COR-L47 (cell line): ENCODE results near the gene ERI3.
A peak's percentile ranks its signal among the peaks of the same experiment; 100 is the strongest.

ENCODE experiments used
- DNase-seq: peaks from one replicate; lab custom pipeline; 2025; lab: John Stamatoyannopoulos, UW

ERI3 gene

GRCh38 chr1:44235808-44236207 lies 119.2 kb downstream of the ERI3 start:
- DNase-seq = no peak

- DNase-seq = no peak
Observed at GRCh38 chr1:44233593-44233992, 121.5 kb downstream of the ERI3 start.

GRCh38 chr1:44230796-44231195 lies 124.3 kb downstream of the ERI3 start:
- DNase-seq = no peak

- DNase-seq = no peak
Observed at GRCh38 chr1:44229435-44230167, 125.5 kb downstream of the ERI3 start.

GRCh38 chr1:44228218-44228617 lies 126.8 kb downstream of the ERI3 start:
- DNase-seq = no peak

GRCh38 chr1:44227211-44227610 lies 127.8 kb downstream of the ERI3 start:
- no peak for DNase-seq

- no peak for DNase-seq
Observed at GRCh38 chr1:44225761-44226160, 129.3 kb downstream of the ERI3 start.

GRCh38 chr1:44223187-44223610 lies 131.9 kb downstream of the ERI3 start:
- no peak for DNase-seq

GRCh38 chr1:44222397-44223186 lies 132.5 kb downstream of the ERI3 start:
- DNase-seq = no peak

GRCh38 chr1:44221769-44222168 lies 133.3 kb downstream of the ERI3 start:
- DNase-seq = no peak

- no peak for DNase-seq
Observed at GRCh38 chr1:44220755-44221154, 134.3 kb downstream of the ERI3 start.

GRCh38 chr1:44220001-44220751 lies 134.9 kb downstream of the ERI3 start:
- no peak for DNase-seq

GRCh38 chr1:44219301-44219626 lies 135.8 kb downstream of the ERI3 start:
- no peak for DNase-seq

GRCh38 chr1:44218503-44219300 lies 136.4 kb downstream of the ERI3 start:
- no peak for DNase-seq

- DNase-seq = peak; percentile 18
Observed at GRCh38 chr1:44217809-44218410, 137.1 kb downstream of the ERI3 start.

GRCh38 chr1:44213222-44214112 lies 141.6 kb downstream of the ERI3 start, which contains the start of gene DMAP1:
TSS of gene DMAP1 (plus strand) at chr1:44213471. CDS start at chr1:44213754, 283 bp downstream.
- peak; percentile 67 for DNase-seq

GRCh38 chr1:44212355-44213221 lies 142.5 kb downstream of the ERI3 start:
- no peak for DNase-seq

GRCh38 chr1:44210595-44210994 lies 144.5 kb downstream of the ERI3 start:
- no peak for DNase-seq

- DNase-seq = no peak
Observed at GRCh38 chr1:44208226-44208625, 146.8 kb downstream of the ERI3 start.
